NCI-H2029 (cell line): ENCODE results near the gene ITGB3.
"Not testable (repeated sequence)": the region's sequence is repeated elsewhere in the genome, so short reads cannot be mapped to it uniquely, and the experiment has no call there.

ENCODE experiments used
- DNase-seq: peaks from one replicate; lab custom pipeline; 2025; lab: John Stamatoyannopoulos, UW

Gene ITGB3

GRCh38 chr17:47253541-47254402, at the start of gene ITGB3:
Gene ITGB3 (plus strand): TSS chr17:47253827. CDS start chr17:47253862, 35 bp downstream.
- DNase-seq, result peak; percentile 17

- DNase-seq, result no peak
Observed at GRCh38 chr17:47203984-47204721, 49.5 kb upstream of the ITGB3 start.

GRCh38 chr17:47204722-47205418, 48.8 kb upstream of the ITGB3 start:
- DNase-seq, result peak; percentile 7

DNA sequence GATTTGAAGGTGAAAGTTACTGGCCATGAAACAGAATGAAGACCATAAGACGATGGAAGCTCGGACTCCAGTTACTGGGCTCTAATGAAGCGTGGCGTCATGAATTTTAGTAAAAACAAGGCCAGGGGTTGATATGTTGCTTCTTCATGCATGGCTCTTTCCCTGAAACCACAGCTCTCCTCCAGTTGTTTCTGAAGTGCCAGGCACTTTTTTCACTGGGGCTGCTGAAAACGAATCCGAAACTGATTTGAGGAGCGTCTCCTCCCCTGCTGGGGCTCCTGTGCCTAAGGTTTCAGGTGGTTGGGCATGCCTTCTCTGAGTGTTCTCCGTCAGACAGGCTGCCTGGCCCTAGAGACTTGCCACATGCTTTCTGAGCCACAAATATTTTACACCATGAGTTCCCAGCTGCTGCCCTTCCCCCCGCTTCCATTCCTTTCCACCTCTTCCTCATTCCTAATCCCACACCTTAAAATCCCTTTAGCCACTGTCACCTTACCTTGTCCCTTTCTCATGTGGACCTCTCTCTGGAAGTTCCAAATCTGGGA, 48.1 kb upstream of the ITGB3 start:
- peak; percentile 84 for DNase-seq

DNA sequence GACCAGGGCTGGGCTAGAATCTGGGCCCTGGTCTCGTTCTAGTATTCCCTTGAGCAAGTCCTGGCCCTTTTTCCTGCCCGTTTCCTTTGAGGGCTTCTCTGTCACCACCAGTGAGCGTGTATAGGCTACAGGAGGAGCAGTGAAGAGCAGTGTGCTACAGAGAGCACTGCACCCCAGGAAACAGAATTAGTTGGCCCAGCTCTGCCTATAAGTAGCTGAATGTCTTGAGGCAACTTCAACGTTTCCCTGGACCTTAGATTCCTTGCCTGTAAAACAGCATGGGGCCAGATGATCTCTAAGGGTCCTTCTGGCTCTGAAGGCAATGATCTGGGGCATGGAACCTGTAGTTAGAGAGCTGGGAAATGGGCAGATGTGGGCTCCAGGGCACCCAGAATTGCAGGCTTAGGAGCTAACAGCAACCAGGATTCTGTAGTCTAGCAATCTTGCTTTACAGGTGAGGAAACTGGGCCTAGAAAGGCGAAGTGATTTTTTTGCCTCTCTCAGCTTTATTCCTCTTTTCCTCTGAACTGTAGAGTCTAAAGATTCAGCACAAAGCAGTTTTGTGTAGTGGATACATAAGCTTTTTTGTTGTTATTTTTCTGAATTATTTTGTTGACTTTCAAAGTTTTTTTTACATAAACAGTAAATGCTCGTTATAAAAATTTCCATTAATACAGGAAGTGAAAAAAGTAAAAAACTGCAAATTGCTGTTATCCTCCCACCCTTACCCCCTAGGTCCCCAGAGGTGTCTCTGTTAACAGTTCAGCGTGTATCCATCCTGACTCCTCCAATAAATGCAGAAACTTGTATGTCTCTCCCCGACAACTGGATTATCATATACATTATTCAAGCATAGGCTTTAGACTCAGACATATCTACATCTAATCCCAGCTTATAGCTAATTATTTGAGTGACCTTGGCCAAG, 46.2 kb upstream of the ITGB3 start:
- DNase-seq, result no peak

DNA sequence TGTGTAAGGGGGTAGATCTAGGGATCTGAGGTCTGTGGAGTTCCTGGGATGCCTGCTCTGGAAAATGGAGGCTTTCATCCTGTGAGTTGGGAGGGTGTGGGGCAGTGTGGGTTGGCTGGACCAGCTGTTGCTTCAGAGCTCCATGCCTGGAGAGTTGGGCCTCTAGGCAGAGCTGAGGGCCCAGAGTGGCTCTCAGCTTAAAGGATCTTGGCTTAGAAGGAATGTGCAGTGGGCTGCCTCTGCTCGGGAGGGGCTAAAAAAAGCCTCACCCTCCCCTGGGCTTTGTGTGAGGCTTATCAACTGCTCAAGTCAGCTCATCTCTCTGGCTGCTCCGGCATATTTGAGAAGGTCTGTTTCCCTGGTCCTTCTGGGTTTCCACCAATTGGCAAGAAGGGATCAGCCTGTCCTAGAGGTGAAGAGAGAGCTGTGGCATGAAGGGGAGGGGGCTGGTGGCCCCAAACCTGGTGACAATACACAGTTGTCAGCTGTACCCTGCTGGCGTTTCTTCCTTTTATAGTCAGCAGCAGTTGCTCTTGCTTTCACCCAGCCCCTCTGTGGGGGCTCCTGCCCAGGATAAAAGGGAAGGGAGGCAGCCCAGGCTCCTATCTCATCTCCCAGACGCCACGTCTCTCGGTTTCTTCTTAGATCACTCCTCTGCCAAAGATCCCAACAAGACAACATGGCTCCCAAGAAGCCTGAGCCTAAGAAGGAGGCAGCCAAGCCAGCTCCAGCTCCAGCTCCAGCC, 44.7 kb upstream of the ITGB3 start, which contains the start of gene MYL4:
TSS of gene MYL4 (plus strand) at position 605 of the 745 bp plus-strand sequence. CDS start at position 680, 75 bp downstream.
- DNase-seq, result no peak

GRCh38 chr17:47209499-47209898, 44.1 kb upstream of the ITGB3 start:
- DNase-seq, result no peak

GRCh38 chr17:47210105-47210504, 43.5 kb upstream of the ITGB3 start:
- no peak for DNase-seq

- DNase-seq, result no peak
Observed at GRCh38 chr17:47210779-47211178, 42.8 kb upstream of the ITGB3 start.

- DNase-seq, result no peak
Observed at GRCh38 chr17:47212458-47212857, 41.2 kb upstream of the ITGB3 start.

- no peak for DNase-seq
Observed at GRCh38 chr17:47213540-47213939, 40.1 kb upstream of the ITGB3 start.

DNA sequence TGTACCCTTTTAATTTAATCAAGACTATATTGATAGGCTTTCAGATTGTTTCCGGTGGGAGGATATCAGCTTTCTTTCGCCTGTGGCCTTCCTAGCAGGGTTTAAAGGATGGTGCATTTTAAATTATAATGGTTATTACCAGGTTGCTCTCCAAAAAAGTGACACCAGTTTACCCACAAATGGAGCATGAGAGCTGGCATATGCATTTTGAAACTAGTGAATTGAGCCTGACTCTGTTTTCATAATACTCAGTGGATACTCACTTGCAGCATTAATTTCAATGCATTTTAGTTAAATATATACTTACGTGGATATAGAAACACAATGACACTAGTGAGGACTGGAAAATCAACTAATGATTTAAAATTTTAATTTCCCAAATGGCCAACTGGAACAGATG, 38.7 kb upstream of the ITGB3 start:
- no peak for DNase-seq

GRCh38 chr17:47216821-47217220, 36.8 kb upstream of the ITGB3 start:
- not testable (repeated sequence) for DNase-seq

- DNase-seq, result not testable (repeated sequence)
Observed at GRCh38 chr17:47217279-47217678, 36.3 kb upstream of the ITGB3 start.

GRCh38 chr17:47218896-47219430, 34.7 kb upstream of the ITGB3 start:
- no peak for DNase-seq

DNA sequence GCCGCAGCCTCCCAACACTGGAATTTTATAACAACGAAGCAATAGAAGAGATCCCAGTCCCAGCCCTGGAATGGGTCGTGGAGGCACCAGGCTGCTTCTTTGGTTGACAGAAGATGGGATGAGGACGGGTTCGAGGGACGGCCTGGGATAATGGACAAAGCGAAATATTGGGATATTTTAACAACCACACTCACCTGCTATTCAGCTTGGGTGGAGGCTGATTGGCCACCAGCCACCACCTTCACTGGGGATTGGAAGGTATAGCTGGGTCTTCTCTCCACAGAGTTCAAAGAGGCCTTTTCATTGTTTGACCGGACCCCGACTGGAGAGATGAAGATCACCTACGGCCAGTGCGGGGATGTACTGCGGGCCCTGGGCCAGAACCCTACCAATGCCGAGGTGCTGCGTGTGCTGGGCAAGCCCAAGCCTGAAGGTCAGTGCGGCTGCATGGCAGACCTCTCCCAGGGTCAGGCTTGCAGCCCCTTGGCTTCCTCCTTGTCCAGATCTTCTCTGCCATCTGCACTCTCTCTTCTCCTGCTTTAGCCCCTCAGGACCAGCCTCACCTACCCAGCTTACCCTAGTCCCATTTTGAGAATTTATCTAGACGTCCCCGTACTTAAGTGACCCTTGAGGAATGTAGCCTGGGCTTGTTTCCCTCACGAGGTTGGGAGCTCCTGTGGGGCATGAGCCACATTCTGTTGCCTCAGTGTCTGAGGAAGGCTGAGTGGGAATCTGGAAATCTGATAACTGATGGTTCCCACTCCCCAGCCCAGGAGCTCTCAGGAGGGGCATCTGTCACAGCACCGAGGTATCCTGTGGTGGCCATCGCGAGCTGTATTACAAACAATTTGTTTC, 33.8 kb upstream of the ITGB3 start:
- no peak for DNase-seq

DNA sequence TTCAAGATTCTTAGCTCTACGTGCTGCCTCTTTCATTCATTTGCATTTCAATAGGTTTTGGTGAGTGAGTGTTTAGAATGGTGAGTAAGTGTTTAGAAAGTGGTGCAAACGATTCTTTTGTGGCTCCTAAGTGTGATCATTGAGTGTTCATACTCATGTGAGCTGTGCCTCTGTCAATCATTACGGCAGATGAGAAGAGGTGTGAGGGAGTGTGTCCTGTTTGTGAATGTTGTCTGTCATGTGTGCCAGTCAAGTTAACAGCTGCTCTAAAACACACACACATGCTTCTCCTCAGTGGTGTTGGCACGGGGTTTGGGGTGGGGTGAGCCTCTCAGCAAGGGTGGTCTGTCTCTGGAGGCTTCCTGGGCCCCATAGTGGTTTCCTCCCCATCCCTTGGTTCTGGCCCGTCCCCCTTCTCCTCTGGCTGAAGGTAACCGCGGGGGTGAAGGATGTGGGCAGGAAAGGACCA, 33.1 kb upstream of the ITGB3 start:
- DNase-seq, result no peak

- no peak for DNase-seq
Observed at GRCh38 chr17:47221154-47221553, 32.5 kb upstream of the ITGB3 start.

DNA sequence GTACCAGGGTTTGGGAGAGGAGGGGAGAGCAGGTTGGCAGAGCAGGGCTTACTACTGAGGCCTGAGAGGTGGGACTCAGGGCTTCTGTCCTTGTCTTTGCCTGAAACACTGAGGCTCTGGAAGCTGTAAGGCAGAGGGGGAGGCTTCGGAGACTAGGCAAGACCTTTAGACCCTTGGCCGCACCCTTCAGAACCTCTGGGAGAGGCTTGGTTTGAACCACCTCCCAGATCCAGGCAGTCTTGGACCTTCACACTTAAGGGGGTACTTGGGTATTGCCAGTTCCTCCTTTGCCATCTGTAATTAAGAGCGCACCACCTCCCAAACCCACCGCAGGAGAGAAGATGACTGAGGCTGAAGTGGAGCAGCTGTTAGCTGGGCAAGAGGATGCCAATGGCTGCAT, 31.6 kb upstream of the ITGB3 start:
- DNase-seq, result no peak
